Hematopoietic multipotent progenitor cell treated with erythropoietin and hydrocortisone succinate and interleukin-3 and kit ligand, for 8 days (in vitro differentiated cells): ENCODE measurements around the gene SCN8A.
"Not testable (repeated sequence)": the region's sequence is repeated elsewhere in the genome, so short reads cannot be mapped to it uniquely, and the experiment has no call there.

ENCODE experiments used
- DNase-seq: peaks from one replicate; pipeline ENCODE4 v3.0.0-alpha.2; 2015

SCN8A gene

DNA sequence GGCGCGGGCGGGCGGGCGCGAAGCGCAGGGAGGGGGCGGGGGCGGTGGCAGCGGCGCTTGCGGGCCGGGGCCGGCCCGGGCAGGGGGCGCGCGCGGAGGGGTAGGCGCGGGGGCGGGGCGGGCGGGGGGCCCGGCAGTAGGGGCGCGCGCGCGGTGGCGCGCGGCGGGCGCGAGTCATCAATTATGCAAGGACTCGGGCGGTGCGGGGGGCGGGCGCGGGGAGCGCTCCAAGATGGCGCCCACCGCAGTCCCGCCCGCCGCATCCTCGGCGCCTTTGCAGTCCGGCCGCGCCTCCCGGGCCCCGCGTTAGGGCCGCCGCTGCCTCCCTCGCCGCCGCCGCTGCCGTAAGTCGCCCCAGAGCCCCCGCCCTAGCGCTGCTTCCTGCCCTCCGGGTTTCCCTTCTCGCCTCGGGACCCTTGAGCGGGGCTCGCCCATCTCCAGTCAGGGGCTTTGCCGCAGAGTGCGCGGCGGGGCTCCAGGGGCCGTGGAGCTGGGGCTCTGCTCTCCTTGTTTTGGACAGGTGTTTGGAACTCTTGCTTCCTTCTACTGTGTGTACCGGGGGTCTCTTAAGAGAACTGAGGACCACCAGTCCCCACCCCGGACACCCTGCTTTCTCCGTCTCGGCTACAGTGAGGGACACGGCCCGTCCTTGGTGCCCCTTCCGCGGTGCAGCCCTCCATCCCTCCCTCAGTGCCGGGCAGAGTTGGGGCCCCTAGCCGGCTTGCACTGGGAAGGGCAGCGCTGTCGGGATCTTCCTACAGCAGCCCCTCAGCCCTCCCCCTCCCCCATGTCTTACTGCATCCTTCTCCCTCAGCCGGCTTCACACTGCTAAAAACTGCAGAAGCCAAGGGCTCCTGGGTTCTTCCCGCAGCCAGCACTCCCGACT lies at the start of gene SCN8A:
TSS of gene SCN8A (plus strand) at position 218 of the 886 bp plus-strand sequence. CDS start 71,585 bp downstream, outside the sequence.
- DNase-seq: no peak

DNA sequence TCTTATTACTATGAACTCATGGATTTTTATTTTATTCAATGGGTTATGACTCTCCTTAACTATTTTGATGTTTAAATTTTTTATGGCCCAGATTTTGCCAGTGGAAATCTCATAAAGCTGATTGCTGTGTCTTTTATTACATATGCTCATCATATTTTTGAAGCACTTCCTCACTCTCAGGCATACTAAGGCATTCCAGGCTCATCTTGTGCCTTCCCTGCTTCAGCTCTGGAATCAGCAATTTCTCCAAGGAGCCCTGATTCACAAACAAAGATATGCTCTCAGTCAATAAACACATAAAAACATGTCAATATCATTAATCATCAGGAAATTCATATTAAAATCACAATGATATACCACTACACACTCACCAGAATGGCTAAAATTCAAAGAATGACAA lies 44.9 kb upstream of the SCN8A start:
- no peak for DNase-seq

DNA sequence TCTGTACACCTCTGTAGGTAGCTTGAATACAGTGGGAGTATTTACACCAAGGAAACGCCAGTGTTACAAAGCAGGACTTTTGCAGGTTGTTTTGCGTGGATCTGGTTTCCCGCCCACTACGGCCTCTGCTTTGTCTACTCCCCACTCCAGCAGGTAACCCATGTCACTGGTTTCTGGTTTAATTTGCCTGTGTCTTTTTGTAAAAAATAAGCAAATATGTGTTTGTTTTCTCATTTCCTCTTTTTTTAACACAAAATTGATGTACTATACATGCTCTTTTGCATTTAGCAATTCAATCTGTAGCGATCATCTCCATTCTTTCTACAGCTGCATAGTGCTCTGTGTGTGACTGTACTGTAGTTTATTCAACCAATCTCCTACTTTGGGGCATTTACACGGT lies 43.4 kb upstream of the SCN8A start:
- no peak for DNase-seq

DNA sequence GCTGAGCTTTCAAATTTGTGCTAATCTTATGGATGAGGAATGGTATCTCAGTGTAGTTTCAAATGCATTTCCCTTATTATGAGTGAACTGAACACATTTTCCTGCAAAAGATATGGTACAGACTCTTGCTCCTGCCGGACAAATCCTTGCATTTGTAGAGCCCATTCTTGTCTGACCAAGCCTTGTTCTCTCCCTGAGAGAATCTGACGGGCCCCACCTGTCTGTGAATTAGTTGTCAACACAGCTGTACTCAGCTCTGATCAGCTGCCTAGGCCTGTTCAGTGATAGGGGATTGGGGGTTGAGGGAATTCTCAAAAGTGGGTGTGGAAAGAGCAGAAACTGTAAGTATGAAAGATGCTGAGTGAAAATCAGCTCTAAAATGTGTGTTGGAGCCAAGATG lies 42.8 kb upstream of the SCN8A start:
- no peak for DNase-seq

DNA sequence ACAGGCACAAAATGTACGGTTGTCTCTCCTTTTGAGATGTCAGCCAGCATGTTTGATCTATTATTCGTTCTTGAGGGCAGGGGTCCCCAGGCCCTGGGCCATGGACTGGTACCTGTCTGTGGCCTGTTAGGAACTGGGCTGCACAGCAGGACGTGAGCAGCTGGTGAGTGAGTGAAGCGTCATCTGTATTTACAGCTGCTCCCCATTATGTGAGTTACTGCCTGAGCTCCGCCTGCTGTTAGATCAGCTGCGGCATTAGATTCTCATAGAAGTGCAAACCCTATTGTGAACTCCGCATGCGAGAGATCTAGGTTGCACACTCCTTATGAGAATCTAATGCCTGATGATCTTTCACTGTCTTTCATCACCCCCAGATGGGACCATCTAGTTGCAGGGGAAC lies 41.4 kb upstream of the SCN8A start:
- no peak for DNase-seq

GRCh38 chr12:51568271-51569032 lies 22.6 kb upstream of the SCN8A start:
- DNase-seq: not testable (repeated sequence)

DNA sequence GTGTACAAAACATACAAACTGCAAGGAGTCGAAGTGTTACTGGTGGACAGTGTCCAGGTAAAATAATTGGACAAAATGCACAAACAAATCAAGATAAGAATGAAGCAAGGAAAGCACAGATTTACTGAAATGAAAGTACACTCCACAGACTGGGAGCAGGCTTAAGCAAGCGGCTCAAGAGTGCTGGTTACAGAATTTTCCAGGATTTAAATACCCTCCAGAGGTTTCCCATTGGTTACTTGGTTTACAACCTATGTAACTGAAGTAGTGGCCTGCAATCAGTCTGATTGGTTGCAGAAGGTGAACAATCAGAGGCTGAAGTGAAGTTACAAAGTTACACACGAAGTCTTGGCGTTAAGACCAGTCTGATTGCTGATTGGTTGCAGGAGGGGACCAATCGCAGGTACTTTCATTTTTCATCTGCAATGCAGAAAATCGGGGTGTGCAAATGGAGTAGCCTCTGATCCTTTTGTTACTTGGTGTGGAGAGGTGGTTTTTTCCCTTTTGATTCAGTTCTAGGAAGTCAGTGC lies 11.6 kb upstream of the SCN8A start:
- no peak for DNase-seq

GRCh38 chr12:51589060-51589459 lies 2.0 kb upstream of the SCN8A start:
- DNase-seq: no peak

DNA sequence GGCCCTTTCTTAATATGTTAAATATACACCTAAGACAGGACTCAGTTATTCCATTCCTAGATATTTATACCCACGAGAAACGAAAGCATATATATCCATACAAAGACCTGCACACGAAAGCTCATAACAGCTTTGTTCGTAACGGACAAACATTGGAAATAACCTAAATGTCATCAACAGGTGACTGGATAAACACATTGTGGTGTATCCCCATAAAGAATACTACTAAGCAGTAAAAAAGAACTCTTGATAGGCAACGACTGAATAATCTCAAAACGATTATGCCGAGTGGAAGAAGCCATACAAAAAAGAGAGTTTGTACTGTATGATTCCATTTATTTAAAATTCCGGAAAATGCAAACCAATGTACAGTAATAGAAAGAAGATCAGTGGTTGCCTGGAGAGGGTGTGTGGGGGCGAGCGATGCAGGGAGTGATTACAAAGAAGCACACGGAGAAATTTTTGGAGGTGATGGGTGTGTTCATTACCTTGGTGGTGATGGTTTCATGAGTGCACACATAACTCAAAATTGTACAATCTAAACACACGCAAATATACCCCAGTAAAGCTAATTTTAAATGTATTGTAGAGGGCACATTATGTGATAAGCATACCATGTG lies 1.4 kb upstream of the SCN8A start:
- DNase-seq: no peak

DNA sequence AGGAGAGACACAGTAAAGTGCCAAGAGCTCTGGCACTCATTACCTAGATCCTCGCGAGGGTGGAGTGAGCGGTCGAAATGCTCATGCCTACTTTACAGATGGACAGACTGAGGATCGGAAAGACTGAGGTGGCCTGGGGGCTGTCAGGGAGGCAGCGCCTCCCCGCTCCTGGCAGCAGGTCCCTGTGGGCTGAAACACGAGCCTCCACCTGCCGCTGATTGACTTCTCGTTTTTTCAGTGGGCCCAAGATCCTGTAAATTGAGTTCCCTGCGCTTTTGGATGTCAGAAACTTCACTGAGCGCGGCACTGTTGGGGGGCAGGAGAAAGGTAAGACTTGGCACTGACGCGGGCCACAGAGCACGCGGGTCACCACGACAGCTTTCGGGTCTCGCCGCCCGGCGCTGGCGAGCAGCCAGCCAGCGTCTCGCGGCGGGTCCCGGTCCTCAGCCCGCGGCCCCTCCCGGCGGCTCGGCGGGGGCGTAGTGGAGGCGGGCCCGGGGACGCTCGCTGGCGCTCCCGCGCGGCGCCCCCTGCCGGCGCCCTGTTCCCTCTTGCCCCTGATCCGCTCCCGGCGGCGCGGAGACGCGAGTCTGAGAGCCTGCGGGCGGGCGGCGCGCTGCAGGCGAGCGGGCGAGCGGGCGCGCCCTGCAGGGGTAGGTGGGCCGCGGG lies 552 bp upstream of the SCN8A start:
- peak; percentile 54 for DNase-seq

- DNase-seq: no peak
Observed at GRCh38 chr12:51592034-51592705, 1.1 kb downstream of the SCN8A start.

- no peak for DNase-seq
Observed at GRCh38 chr12:51593021-51593420, 2.0 kb downstream of the SCN8A start.

- DNase-seq: peak; percentile 31
Observed at GRCh38 chr12:51593539-51593938, 2.5 kb downstream of the SCN8A start.

- no peak for DNase-seq
Observed at GRCh38 chr12:51598156-51598555, 7.1 kb downstream of the SCN8A start.

- no peak for DNase-seq
Observed at GRCh38 chr12:51600721-51601120, 9.7 kb downstream of the SCN8A start.

- no peak for DNase-seq
Observed at GRCh38 chr12:51601241-51601640, 10.2 kb downstream of the SCN8A start.

DNA sequence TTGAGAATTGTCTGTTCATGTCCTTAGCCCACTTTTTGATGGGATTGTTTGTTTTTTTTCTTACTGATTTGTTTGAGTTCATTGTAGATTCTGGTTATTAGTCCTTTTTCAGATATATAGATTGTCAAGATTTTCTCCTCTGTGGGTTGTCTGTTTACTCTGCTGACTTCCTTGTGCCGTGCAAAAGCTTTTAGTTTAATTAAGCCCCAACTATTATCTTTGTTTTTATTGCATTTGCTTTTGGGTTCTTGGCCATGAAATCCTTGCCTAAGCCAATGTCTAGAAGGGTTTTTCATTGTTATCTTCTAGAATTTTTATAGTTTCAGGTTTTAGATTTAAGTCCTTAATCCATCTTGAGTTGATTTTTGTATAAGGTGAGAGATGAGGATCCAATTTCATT lies 14.9 kb downstream of the SCN8A start:
- not testable (repeated sequence) for DNase-seq

- not testable (repeated sequence) for DNase-seq
Observed at GRCh38 chr12:51607197-51607596, 16.2 kb downstream of the SCN8A start.

GRCh38 chr12:51620448-51620847 lies 29.4 kb downstream of the SCN8A start:
- no peak for DNase-seq

DNA sequence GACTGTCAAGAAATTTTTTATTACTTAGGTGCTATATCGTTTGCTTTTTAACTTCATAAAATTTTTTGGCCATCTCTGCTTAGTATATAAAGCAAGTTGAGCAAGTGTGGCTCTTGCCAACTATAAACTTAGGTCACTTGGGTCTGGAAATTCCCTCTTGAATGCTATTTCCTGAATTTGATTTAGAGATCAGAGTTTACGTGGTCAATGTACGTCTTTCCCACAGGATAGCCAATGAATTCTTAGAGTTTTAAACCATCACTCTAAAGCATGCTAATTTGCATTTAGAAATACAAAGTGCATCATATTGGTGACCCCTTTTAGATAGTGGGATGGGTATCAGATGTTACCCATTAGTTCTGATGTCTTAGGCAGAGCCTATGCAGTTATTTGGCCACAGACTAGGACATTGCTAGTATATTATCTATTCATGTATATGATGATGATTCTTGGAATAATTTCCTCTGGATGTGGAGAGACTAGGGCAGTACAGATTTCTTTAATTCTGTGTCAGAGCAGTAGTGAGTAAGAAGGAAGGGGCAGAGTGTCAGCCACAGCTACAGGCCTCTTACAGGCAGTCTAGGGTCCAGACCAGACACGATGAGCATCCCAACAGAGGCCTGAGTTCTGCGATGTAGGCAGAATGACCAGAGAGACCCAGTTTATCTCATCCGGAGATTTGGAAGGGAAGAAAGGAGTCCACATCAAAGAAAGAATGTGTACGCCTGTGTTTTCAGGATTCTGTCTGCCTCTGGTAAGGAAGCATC lies 30.3 kb downstream of the SCN8A start:
- no peak for DNase-seq

DNA sequence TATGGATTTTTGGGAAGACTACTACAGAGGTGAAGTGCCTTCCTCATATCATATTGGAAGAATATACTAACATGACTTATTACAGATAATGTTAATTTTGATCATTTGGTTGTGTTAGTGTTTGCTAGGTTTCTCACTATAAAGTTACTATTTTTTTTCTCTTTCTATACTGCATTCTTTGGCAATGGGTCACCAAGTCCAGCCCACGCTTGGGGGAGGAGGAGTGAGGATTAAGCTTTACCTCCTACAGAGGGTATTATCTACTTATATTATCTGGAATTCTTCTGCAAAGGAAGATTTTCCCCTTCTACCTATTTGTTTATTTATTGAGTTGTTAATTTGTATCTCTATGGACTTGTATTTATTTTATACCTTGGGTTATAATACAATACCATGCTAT lies 31.5 kb downstream of the SCN8A start:
- DNase-seq: no peak
